ENCODE measurements around the gene MAN1C1.

GRCh38 chr1:25756215-25756614 is 139.6 kb downstream of the MAN1C1 start:
- TF ChIP-seq EP300 (IDR thresholded peaks at IDR 0.05) (no peak), CTCF (IDR thresholded peaks at IDR 0.05) (no peak), POLR2A (IDR thresholded peaks at IDR 0.05) (no peak)
